Naive B cell (primary cell): ENCODE data around the gene PHOSPHO2. TPM values are rescaled to one million over a fixed set of nuclear protein-coding genes. Genes with fewer than 3 reads are reported as not detected.
A peak's percentile ranks its signal among the peaks of the same experiment; 100 is the strongest.

Experiments
- ATAC-seq, 2 donors: fragments of 150-1000 bp; cut with Tn5 transposase; 2 replicates each; pipeline ENCODE4 v1.10.0; 2021; ENCODE audit warnings: low read depth in 2 of 2, mild to moderate bottlenecking in 2 of 2, moderate library complexity in 2 of 2
- DNase-seq: peaks from one replicate; pipeline ENCODE4 v3.0.0; 2022
- H3K27ac Mint-ChIP-seq, 6 donors: one replicate each; pipeline ENCODE4 v1.8.0; 2020 to 2022; ENCODE audit warnings: mild to moderate bottlenecking in 6 of 6, mixed read lengths in 6 of 6, moderate library complexity in 5 of 6, inconsistent platforms in 2 of 6
- H3K27me3 Mint-ChIP-seq, 3 donors: one replicate each; pipeline ENCODE4 v1.8.0; 2021 to 2022; ENCODE audit warnings: mixed read lengths in 3 of 3, mild to moderate bottlenecking in 1 of 3
- H3K36me3 Mint-ChIP-seq, 2 donors: one replicate each; pipeline ENCODE4 v1.8.0; 2020 to 2022; ENCODE audit warnings: mixed read lengths in 2 of 2, inconsistent platforms in 1 of 2, mild to moderate bottlenecking in 1 of 2
- H3K4me1 Mint-ChIP-seq, 3 donors: one replicate each; pipeline ENCODE4 v1.8.0; 2020 to 2022; ENCODE audit warnings: mixed read lengths in 3 of 3, inconsistent platforms in 1 of 3, mild to moderate bottlenecking in 1 of 3, moderate library complexity in 1 of 3
- H3K4me3 Mint-ChIP-seq, 8 donors: one replicate each; pipeline ENCODE4 v1.8.0; 2020 to 2022; ENCODE audit warnings: mild to moderate bottlenecking in 8 of 8, mixed read lengths in 8 of 8, moderate library complexity in 8 of 8, inconsistent platforms in 2 of 8
- H3K9me3 Mint-ChIP-seq, 7 donors: one replicate each; pipeline ENCODE4 v1.8.0; 2020 to 2022; ENCODE audit warnings: mixed read lengths in 7 of 7, mild to moderate bottlenecking in 5 of 7, inconsistent platforms in 2 of 7, moderate library complexity in 1 of 7
- polyA plus RNA-seq, 6 donors: library from polyadenylated mRNA; unstranded; fragments of 300-500 nt; fragmentation: Illumina TruSeq; gene quantifications; one replicate each; pipeline ENCODE4 v1.2.3, GENCODE V29; 2021; ENCODE audit warnings: low read depth in 6 of 6

The PHOSPHO2 gene, protein sequence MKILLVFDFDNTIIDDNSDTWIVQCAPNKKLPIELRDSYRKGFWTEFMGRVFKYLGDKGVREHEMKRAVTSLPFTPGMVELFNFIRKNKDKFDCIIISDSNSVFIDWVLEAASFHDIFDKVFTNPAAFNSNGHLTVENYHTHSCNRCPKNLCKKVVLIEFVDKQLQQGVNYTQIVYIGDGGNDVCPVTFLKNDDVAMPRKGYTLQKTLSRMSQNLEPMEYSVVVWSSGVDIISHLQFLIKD
- 1 to 10 TPM; 5.7 to 8.6 (median 7.0) TPM for polyA plus RNA-seq

DNA sequence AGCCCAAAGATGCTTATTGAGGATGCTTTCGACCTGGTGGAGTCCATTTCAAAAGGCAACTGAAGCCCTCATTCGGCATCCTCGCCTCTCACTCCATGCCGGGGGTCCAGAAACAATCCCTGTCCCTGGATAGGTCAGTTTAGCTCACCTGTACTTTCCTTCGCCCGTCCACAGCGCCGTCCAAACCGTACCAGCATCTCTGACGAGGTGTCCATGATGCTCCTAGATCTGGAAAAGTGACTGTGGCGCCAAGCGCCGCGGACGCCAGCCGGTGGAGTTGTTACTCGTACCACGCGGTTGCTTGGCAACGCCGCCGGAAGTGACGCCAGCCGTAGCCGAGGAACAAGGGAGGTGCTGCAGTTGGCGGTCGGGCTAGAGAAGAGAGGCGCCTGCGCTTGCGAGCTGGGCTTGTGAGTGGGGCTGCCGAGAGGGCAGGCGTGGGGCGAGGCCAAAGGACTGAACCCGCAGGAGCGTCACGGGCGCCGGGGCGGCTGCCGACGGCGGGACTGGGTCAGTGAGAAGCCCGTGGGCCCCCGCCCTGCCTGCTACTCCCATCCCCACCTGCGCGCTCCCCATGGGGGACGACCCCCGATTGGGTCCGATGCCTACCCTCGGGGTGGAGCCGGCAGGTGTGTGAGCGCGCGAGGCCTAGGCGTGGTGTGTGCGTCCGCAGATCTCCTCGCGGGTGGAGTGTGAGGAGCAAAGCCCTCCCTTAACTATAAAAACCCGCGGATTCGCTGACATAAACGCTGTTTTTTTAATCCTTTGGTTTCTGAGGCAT is at the start of gene PHOSPHO2, which contains the start of gene CFAP210:
Gene PHOSPHO2 (plus strand): TSS at position 357 of the 781 bp plus-strand sequence. CDS start 6,503 bp downstream, outside the sequence.
Gene CFAP210 (minus strand): TSS at position 293 of the 781 bp plus-strand sequence. CDS start 78 bp downstream, at position 215.
- ATAC-seq (peak; percentile 85 to 90), DNase-seq (peak; percentile 99)
- Mint-ChIP-seq H3K27ac (peak within 1 kb of the TSS; percentile 98 to 100 (median 100)), H3K4me3 (peak within 1 kb of the TSS; percentile 82 to 98 (median 94)), H3K4me1 (peaks cover 6 to 17% (median 16%) of the 10 kb centered on the region in 3 donors), H3K27me3 (peaks cover 14 to 25% (median 23%) of the 10 kb centered on the region in 3 donors), H3K9me3 (peaks cover 4 to 25% (median 18%) of the 10 kb centered on the region in 7 donors), H3K36me3 (peaks cover 0 to 15% of the 10 kb centered on the region in 2 donors)

DNA sequence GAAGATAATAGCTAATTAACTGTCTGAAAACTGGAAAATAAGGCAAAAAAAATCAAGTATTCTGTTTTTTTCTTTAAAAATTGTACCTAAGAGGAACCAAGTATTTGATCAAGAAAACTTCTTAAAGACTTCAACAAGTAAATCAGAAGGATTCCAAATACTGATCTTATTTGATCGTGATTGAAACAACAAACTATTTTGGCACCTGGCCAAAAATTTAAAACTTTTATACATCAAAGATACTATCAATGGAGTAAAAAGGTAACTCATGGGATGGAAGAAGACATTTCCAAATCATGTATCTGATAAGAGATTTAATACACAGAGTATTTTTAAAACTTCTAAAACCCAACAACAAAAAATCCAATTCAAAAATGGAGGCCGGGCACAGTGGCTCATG is 46.8 kb upstream of the PHOSPHO2 start:
- Mint-ChIP-seq H3K36me3 (no peaks in the 10 kb centered on the region), H3K4me3 (no peak overlapping the region), H3K27me3 (peaks cover 0 to 6% (median 0%) of the 10 kb centered on the region in 3 donors), H3K9me3 (peaks cover 0 to 2% (median 0%) of the 10 kb centered on the region in 7 donors), H3K4me1 (no peaks in the 10 kb centered on the region), H3K27ac (no peak overlapping the region)
- ATAC-seq, result no peak
- no peak for DNase-seq

DNA sequence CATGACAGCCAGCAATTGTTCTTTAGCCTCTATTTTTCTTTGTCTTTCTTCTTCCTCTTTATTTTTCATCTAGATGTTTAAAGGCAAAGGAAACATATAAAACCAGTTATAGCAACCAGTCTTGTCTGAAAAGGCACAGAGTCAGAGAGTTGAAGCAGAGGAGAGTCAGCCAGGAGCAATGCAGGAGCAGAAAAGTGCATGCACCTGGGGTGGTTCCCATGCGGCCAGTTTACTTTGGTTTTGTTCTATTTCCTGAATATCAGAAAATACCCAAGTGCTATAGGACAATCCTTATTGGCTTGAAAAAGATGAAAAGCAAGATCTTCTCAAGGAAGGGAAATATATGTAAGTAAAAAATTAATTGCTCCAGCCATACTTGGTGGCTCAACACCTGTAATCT is 45.0 kb upstream of the PHOSPHO2 start:
- Mint-ChIP-seq H3K27ac (no peak overlapping the region), H3K27me3 (peaks cover 3 to 17% (median 7%) of the 10 kb centered on the region in 3 donors), H3K9me3 (no peaks in the 10 kb centered on the region), H3K4me3 (no peak overlapping the region), H3K36me3 (no peaks in the 10 kb centered on the region), H3K4me1 (no peaks in the 10 kb centered on the region)
- DNase-seq (no peak), ATAC-seq (no peak)

DNA sequence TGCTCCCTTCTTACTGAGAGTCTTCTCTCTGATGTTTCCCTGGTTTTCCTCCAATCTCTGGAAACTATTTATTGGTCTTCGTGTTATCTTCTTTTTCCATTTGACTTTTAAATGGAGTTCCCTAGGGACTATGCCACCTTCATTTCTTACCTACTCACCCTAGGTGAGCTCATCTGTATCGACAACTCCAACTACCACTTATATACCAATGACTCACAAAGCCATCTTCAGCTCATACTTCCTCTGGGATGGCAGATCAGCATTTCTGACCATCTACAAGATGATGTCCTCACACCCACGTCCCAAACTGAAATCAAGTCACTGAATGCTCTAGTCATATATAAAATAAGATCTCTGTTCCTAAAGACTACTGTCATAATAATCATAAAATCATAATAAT is 40.6 kb upstream of the PHOSPHO2 start:
- Mint-ChIP-seq H3K9me3 (peaks cover 0 to 3% (median 0%) of the 10 kb centered on the region in 7 donors), H3K27ac (no peak overlapping the region), H3K4me3 (no peak overlapping the region), H3K27me3 (peaks cover 3 to 17% (median 7%) of the 10 kb centered on the region in 3 donors), H3K4me1 (peaks cover 0 to 4% (median 3%) of the 10 kb centered on the region in 3 donors), H3K36me3 (no peaks in the 10 kb centered on the region)
- DNase-seq (no peak), ATAC-seq (no peak)

DNA sequence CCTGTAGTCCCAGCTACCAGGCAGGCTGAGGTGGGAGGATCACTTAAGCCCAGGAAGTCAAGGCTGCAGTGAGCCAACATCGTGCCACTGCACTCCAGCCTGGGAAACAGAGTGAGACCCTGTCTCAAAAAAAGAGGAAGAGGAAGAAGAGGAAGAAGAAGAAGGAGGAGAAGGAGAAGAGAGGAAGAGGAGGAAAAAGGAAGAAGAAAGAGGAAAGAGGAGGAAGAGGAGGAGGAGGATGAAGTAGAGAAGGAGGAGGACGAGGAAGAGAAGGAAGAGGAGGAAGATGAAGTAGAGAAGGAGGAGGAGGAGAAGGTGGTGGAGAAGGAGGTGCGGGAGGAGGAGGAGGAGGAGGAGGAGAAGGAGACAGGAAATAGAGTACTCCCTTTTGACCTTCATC is 38.1 kb upstream of the PHOSPHO2 start:
- H3K4me3 Mint-ChIP-seq, result no peak overlapping the region
- peak overlapping the region in 1 of 6 donors; percentile 76 for H3K27ac Mint-ChIP-seq
- no peaks in the 10 kb centered on the region for H3K36me3 Mint-ChIP-seq
- no peak for ATAC-seq
- H3K27me3 Mint-ChIP-seq, result peaks cover 3 to 11% (median 7%) of the 10 kb centered on the region in 3 donors
- H3K9me3 Mint-ChIP-seq, result peaks cover 0 to 4% (median 0%) of the 10 kb centered on the region in 7 donors
- peaks cover 15 to 18% (median 17%) of the 10 kb centered on the region in 3 donors for H3K4me1 Mint-ChIP-seq
- DNase-seq, result no peak

DNA sequence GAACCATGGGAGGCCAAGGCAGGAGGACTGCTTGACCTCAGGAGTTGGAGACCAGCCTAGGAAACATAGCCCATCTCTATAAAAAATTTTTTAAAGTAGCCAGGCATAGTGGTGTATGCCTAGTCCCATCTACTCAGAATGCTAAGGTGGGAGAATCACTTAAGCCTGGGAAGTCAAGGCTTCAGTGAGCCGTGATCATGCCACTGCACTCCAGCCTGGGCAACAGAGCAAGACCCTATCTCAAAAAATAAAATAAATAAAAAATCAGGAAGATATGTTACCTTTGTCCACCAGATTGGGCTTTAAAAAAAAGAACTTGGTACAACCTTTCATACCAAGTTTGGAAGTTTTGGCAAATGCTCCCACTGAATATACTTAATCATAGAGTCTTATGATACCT is 35.4 kb upstream of the PHOSPHO2 start:
- ATAC-seq, result no peak
- Mint-ChIP-seq H3K36me3 (no peaks in the 10 kb centered on the region), H3K9me3 (peaks cover 0 to 4% (median 0%) of the 10 kb centered on the region in 7 donors), H3K27ac (peak overlapping the region in 3 of 6 donors; percentile 37 to 55 (median 48)), H3K4me3 (peak overlapping the region in 1 of 8 donors; percentile 32), H3K27me3 (peaks cover 0 to under 1% (median 0%) of the 10 kb centered on the region in 3 donors), H3K4me1 (peaks cover 24 to 25% (median 24%) of the 10 kb centered on the region in 3 donors)
- no peak for DNase-seq

DNA sequence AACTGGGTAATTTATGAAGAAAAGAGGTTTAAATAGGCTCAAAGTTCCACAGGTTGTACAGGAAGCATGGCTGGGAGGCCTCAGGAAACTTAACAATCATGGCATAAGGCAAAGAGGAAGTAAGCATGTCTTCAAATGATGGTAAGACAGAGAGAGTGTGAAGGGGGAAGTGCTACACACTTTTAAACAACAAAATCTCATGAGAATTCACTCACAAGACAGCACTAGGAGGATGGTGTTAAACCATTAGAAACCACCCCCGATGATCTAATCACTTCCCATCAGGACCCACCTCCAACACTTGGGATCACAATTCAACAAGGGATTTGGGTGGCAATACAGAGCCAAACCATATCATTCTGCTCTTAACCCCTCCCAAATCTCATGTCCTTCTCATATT is 34.9 kb upstream of the PHOSPHO2 start:
- DNase-seq (peak; percentile 36), ATAC-seq (peak; percentile 93 to 97)
- H3K36me3 Mint-ChIP-seq, result no peaks in the 10 kb centered on the region
- H3K27me3 Mint-ChIP-seq, result no peaks in the 10 kb centered on the region
- peaks cover 0 to 4% (median 0%) of the 10 kb centered on the region in 7 donors for H3K9me3 Mint-ChIP-seq
- peak overlapping the region in 4 of 8 donors; percentile 2 to 37 (median 33) for H3K4me3 Mint-ChIP-seq
- H3K4me1 Mint-ChIP-seq, result peaks cover 24 to 25% (median 24%) of the 10 kb centered on the region in 3 donors
- H3K27ac Mint-ChIP-seq, result peak overlapping the region; percentile 1 to 67 (median 42)

DNA sequence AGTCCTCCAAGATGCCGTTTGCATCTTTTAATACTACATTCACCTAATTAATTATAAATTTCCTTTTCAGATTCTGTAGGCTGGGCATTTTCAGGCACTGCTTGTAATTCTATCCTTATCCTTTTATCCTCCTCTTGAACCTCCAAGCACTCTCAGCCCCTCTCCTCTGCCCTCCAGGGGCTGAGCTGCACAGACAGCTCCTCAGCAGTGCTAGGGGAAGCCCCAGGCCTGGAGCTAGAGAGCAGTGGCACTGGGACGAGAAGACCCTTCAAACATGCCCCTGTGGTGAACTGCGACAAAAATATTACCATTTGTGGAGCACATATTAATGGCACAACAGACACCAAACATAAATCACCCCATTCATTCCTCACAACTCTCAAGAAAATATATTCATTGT is 33.0 kb upstream of the PHOSPHO2 start:
- Mint-ChIP-seq H3K4me1 (peaks cover 24 to 28% (median 28%) of the 10 kb centered on the region in 3 donors), H3K9me3 (peaks cover 0 to 4% (median 0%) of the 10 kb centered on the region in 7 donors), H3K27me3 (no peaks in the 10 kb centered on the region), H3K36me3 (no peaks in the 10 kb centered on the region), H3K4me3 (peak overlapping the region in 1 of 8 donors; percentile 19), H3K27ac (peak overlapping the region in 1 of 6 donors; percentile 30)
- DNase-seq (no peak), ATAC-seq (no peak)

DNA sequence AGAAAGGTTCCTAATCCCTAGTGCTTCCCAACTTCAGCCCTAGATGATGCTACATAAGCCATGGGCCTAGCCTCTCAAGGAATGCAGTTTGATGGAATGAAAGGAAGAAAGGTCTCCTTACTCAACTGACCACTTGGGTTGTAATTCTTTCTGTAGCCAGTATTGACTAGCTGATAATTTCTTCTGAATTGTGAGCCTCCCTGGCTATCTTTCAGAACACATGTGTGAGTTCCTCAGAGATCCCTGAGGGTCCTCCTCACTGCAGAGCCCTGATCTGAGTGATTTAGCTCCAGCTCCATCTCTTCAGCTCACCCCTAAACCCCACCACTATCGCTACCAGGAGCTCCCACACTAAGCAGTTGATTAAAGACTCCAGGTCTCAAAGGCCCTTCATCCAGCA is 31.5 kb upstream of the PHOSPHO2 start:
- Mint-ChIP-seq H3K9me3 (peaks cover 0 to 4% (median 0%) of the 10 kb centered on the region in 7 donors), H3K36me3 (no peaks in the 10 kb centered on the region), H3K4me3 (no peak overlapping the region), H3K4me1 (peaks cover 24 to 28% (median 28%) of the 10 kb centered on the region in 3 donors), H3K27ac (peak overlapping the region in 1 of 6 donors; percentile 5), H3K27me3 (no peaks in the 10 kb centered on the region)
- DNase-seq (no peak), ATAC-seq (no peak)

DNA sequence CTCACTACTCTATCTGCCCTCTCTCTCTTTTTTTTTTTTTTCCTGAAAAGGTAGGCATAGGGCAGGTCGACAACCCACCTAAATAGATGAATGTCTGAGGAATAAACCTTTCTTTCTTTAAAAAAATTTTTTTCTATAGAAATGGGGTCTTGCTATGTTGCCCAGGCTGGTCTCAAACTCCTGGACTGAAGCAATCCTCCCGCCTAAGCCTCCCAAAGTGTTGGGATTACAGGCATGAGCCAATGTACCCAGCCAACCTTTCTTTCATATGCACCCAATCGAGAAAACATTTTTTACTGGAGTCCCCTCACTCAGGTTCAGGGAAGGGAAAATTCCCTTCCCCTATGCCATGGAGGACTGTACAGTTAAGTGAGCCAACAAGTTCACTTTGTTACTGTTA is 31.0 kb upstream of the PHOSPHO2 start:
- Mint-ChIP-seq H3K27ac (no peak overlapping the region), H3K4me1 (peaks cover 24 to 28% (median 28%) of the 10 kb centered on the region in 3 donors), H3K9me3 (peaks cover 0 to 4% (median 0%) of the 10 kb centered on the region in 7 donors), H3K4me3 (no peak overlapping the region), H3K36me3 (no peaks in the 10 kb centered on the region), H3K27me3 (no peaks in the 10 kb centered on the region)
- ATAC-seq (no peak), DNase-seq (no peak)

DNA sequence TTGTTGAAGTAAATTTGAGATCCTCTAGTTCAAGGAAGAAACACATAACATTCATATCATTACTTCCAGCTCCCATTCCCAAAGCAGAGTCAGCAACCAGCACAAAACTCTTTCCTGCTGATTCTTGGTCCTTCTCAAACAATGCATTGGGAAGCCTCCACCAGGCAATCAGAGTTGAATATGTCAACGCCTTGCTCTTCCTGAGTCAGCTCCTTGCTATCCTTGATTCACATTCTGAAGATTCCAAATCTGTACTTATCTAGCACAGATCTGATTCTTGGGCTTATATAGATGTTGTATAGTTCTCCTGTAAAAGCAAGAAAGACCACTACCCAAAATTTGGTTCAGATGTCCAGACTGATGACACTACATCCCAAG is 29.7 kb upstream of the PHOSPHO2 start:
- H3K27me3 Mint-ChIP-seq, result peaks cover 0 to 7% (median 5%) of the 10 kb centered on the region in 3 donors
- no peak for DNase-seq
- peaks cover 14 to 22% (median 17%) of the 10 kb centered on the region in 3 donors for H3K4me1 Mint-ChIP-seq
- no peak overlapping the region for H3K4me3 Mint-ChIP-seq
- peaks cover 0 to 3% (median 0%) of the 10 kb centered on the region in 7 donors for H3K9me3 Mint-ChIP-seq
- no peak for ATAC-seq
- H3K27ac Mint-ChIP-seq, result peak overlapping the region in 2 of 6 donors; percentile 39 to 74
- no peaks in the 10 kb centered on the region for H3K36me3 Mint-ChIP-seq

DNA sequence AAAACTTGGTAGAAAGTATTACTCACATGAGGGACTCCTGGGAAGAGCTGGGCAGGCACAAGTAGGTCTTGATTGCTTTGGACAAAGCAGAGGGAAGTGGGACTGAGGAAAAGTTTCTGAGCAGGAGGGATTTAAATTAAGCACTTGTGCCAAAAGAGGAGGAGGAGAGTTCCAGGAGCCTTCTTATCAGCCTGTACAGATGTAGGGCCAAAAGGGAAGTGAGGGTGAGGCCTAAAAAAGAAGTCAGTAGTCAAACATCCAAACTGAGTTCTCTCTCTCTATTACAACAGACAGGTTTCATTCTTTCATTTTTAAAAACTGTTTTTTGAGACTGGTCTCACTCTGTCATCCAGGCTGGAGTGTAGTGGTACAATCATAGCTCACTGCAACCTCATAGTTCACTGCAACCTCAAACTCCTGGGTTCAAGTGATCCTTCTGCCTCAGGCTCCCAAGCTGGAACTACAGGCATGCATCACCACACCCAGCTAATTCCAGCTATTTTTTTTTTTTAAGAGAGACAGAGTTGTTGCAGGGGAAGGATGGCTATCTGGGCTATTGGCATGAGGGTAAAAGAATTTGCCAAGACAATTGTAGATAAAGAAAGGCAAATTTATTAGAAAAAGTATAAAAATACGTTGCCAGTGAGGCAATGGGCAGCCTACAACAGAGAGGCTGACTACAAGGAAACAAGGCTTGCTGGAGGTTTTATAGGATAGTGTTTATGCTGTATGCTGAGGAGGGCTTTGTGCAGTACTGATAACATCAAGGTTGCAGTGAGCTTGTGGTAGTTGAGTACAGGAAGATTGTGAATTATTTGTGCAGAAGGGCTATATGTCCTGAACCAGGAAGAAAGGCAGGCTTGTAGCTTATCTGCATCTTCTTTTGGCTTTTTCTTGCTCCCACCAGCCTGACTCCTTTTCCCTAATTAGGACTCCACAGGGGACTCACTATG is 29.0 kb upstream of the PHOSPHO2 start:
- Mint-ChIP-seq H3K4me3 (no peak overlapping the region), H3K36me3 (no peaks in the 10 kb centered on the region), H3K9me3 (peaks cover 0 to 3% (median 0%) of the 10 kb centered on the region in 7 donors), H3K27ac (peak overlapping the region in 3 of 6 donors; percentile 10 to 74 (median 39)), H3K27me3 (peaks cover 0 to 9% (median 5%) of the 10 kb centered on the region in 3 donors), H3K4me1 (peaks cover 10 to 17% (median 12%) of the 10 kb centered on the region in 3 donors)
- ATAC-seq (no peak), DNase-seq (no peak)
